Sigmoid colon (tissue), 4 donors: ENCODE results near the gene PPM1J.

ENCODE experiments used
- EP300 ChIP-seq, 4 donors: sonication (generic); formaldehyde crosslinking; IDR thresholded peaks; one replicate each; pipeline ENCODE4 v1.6.1; 2017; ENCODE audit warnings: antibody characterized with exemption in 4 of 4
- TF ChIP-seq, protein P1 (sequence below), 4 experiments: fragments of 450-650 bp in 3 of 4; fragments of 200-600 bp in 1 of 4; IDR thresholded peaks; one replicate each; pipeline ENCODE4 v1.5.1; 2016 to 2019; ENCODE audit warnings: antibody characterized with exemption in 4 of 4, mild to moderate bottlenecking in 3 of 4, moderate library complexity in 2 of 4

DNA sequence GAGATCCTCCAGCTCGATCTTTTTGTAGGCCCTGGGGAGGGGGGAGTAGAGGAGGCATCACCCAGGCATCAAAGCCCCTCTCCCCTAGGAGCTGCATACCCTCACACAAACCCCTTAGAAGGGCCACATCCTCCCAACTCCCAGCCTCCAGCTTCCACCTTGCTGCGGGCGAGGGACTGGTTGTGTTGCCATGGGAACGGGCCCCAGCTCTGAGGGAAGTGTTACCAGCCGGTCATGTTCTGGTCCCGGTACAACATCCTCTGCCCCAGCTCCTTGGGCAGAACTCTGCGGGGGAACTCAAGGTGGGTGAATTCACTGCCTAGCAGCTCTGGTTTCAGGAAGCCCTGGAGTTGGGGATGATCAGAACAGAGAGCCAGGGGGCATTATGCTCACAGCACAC lies 4.1 kb downstream of the PPM1J start:
- TF ChIP-seq EP300 (IDR thresholded peaks at IDR 0.05), result no peak
- TF ChIP-seq, protein P1, sequence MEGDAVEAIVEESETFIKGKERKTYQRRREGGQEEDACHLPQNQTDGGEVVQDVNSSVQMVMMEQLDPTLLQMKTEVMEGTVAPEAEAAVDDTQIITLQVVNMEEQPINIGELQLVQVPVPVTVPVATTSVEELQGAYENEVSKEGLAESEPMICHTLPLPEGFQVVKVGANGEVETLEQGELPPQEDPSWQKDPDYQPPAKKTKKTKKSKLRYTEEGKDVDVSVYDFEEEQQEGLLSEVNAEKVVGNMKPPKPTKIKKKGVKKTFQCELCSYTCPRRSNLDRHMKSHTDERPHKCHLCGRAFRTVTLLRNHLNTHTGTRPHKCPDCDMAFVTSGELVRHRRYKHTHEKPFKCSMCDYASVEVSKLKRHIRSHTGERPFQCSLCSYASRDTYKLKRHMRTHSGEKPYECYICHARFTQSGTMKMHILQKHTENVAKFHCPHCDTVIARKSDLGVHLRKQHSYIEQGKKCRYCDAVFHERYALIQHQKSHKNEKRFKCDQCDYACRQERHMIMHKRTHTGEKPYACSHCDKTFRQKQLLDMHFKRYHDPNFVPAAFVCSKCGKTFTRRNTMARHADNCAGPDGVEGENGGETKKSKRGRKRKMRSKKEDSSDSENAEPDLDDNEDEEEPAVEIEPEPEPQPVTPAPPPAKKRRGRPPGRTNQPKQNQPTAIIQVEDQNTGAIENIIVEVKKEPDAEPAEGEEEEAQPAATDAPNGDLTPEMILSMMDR (IDR thresholded peaks at IDR 0.05), result no peak
